B cell (primary cell): ENCODE results near the gene MRGPRG. TPM values are rescaled to one million over a fixed set of nuclear protein-coding genes. Genes with fewer than 3 reads are reported as not detected.

Experiments used
- ATAC-seq: fragments of 200-7000 bp; cut with Tn5 transposase; one replicate; pipeline ENCODE4 v1.10.0; 2021; ENCODE audit warnings: low read depth, mild to moderate bottlenecking, moderate number of reproducible peaks, moderate library complexity
- CTCF ChIA-PET: fragments of 350-600 bp; sonication (Branson Sonifier 250); formaldehyde crosslinking; loops from one replicate; lab custom pipeline; 2021; ENCODE audit warnings: antibody characterized with exemption, inconsistent platforms; lab: Charles Lee
- POLR2A ChIA-PET: fragments of 350-600 bp; sonication (Branson Sonifier 250); formaldehyde crosslinking; loops from one replicate; lab custom pipeline; 2021; ENCODE audit warnings: antibody characterized with exemption; lab: Charles Lee
- DNase-seq: peaks from one replicate; pipeline ENCODE4 v3.0.0; 2013
- H2AFZ ChIP-seq: 2 replicates; pipeline ENCODE4 v1.6.1; 2012; ENCODE audit warnings: mild to moderate bottlenecking, low read depth, low read length; ENCODE audit not compliant: insufficient read depth, poor library complexity, severe bottlenecking
- H3K27ac ChIP-seq, 2 donors: 1 replicate in 1 of 2; 2 replicates in 1 of 2; pipeline ENCODE4 v1.5.1; 2012 to 2013; ENCODE audit warnings: low read length in 2 of 2, mild to moderate bottlenecking in 2 of 2, moderate library complexity in 1 of 2
- H3K27me3 ChIP-seq, 4 experiments: fragments of 200-600 bp in 1 of 4; sonication (generic) in 1 of 4; replicated peaks in 1 of 4; 1 replicate in 2 of 4; 2 replicates in 2 of 4; pipeline versions ENCODE4 v1.6.1 to v1.7.0; 2013 to 2016; ENCODE audit warnings: low read length in 3 of 4, mild to moderate bottlenecking in 2 of 4, mixed read lengths in 1 of 4, moderate library complexity in 1 of 4; ENCODE audit not compliant: insufficient read depth in 4 of 4, control insufficient read depth in 3 of 4; ENCODE audit errors: control extremely low read depth in 1 of 4
- H3K36me3 ChIP-seq, 2 experiments: replicated peaks in 1 of 2; 1 replicate in 1 of 2; 2 replicates in 1 of 2; pipeline versions ENCODE4 v1.6.1 to v1.7.1; 2013; ENCODE audit warnings: low read length in 1 of 2; ENCODE audit not compliant: insufficient read depth in 2 of 2, control insufficient read depth in 1 of 2; ENCODE audit errors: control extremely low read depth in 1 of 2, extremely low read depth in 1 of 2
- H3K4me1 ChIP-seq, 2 donors: fragments of 200-600 bp in 1 of 2; sonication (generic) in 1 of 2; 1 replicate in 1 of 2; 2 replicates in 1 of 2; pipeline versions ENCODE4 v1.5.1 to v1.6.1; 2013 to 2017; ENCODE audit warnings: low read length in 2 of 2; ENCODE audit not compliant: control insufficient read depth in 2 of 2, insufficient read depth in 2 of 2
- H3K4me2 ChIP-seq: replicated peaks from 2 replicates; pipeline ENCODE3; 2012; ENCODE audit warnings: mild to moderate bottlenecking, low read depth, low read length; ENCODE audit not compliant: poor library complexity, severe bottlenecking
- H3K4me3 ChIP-seq, 5 experiments: fragments of 200-600 bp in 1 of 5; sonication (generic) in 1 of 5; 1 replicate in 3 of 5; 2 replicates in 2 of 5; pipeline versions ENCODE4 v1.5.1 to v1.7.0; 2011 to 2016; ENCODE audit warnings: low read length in 4 of 5, mild to moderate bottlenecking in 4 of 5, low read depth in 2 of 5, control low read depth in 1 of 5, moderate library complexity in 1 of 5; ENCODE audit not compliant: insufficient read depth in 1 of 5; ENCODE audit errors: control extremely low read depth in 1 of 5, extremely low read depth in 1 of 5
- H3K79me2 ChIP-seq: fragments of 200-600 bp; sonication (generic); one replicate; pipeline ENCODE4 v1.6.0; 2016; ENCODE audit warnings: low read length; ENCODE audit not compliant: control insufficient read depth, insufficient read depth
- H3K9ac ChIP-seq: fragments of 200-600 bp; sonication (generic); 2 replicates; pipeline ENCODE4 v1.6.1; 2017; ENCODE audit warnings: mild to moderate bottlenecking, low read length, moderate library complexity
- H3K9me3 ChIP-seq, 3 donors: one replicate each; pipeline versions ENCODE4 v1.6.1 to v1.7.1; 2013; ENCODE audit warnings: low read length in 2 of 3; ENCODE audit not compliant: control insufficient read depth in 2 of 3, insufficient read depth in 1 of 3; ENCODE audit errors: control extremely low read depth in 1 of 3
- H4K20me1 ChIP-seq: 2 replicates; pipeline ENCODE4 v1.6.0; 2012; ENCODE audit warnings: mild to moderate bottlenecking, low read length; ENCODE audit not compliant: insufficient read depth, control insufficient read depth, poor library complexity, severe bottlenecking
- H3K27ac Mint-ChIP-seq: one replicate; pipeline ENCODE4 v1.8.0; 2021; ENCODE audit warnings: mixed read lengths
- H3K27me3 Mint-ChIP-seq: one replicate; pipeline ENCODE4 v1.8.0; 2021; ENCODE audit warnings: mixed read lengths
- H3K4me1 Mint-ChIP-seq: one replicate; pipeline ENCODE4 v1.8.0; 2021; ENCODE audit warnings: mixed read lengths
- H3K4me3 Mint-ChIP-seq: one replicate; pipeline ENCODE4 v1.8.0; 2021; ENCODE audit warnings: mixed read lengths
- H3K9me3 Mint-ChIP-seq: one replicate; pipeline ENCODE4 v1.8.0; 2022; ENCODE audit warnings: mixed read lengths; ENCODE audit not compliant: insufficient read depth
- EZH2 ChIP-seq: IDR thresholded peaks from 2 replicates; pipeline ENCODE4 v1.6.1; 2012; ENCODE audit warnings: borderline replicate concordance, low read depth, mild to moderate bottlenecking, moderate library complexity, low read length; ENCODE audit not compliant: insufficient read depth, poor library complexity, severe bottlenecking
- WGBS: methylation state at CpG from one replicate; pipeline ENCODE4 v1.1.5; 2013; ENCODE audit warnings: missing lambda C conversion rate; ENCODE audit not compliant: insufficient coverage; 5-methylcytosine and 5-hydroxymethylcytosine counted together
- intact Hi-C: fragments of 100-400 bp; cut with micrococcal nuclease; formaldehyde crosslinking; loops from one replicate; pipeline ENCODE4 v1.10.0; 2022
- polyA plus RNA-seq: library from polyadenylated mRNA; depleted of rRNA; stranded (reverse); fragments of >200 nt; gene quantifications from 2 replicates; pipeline ENCODE4 v1.2.3, GENCODE V29; 2012
- total RNA-seq, 2 donors: library from RNA; stranded (reverse); fragments of 120-200 nt in 1 of 2; gene quantifications; 1 replicate in 1 of 2; 2 replicates in 1 of 2; pipeline versions ENCODE4 v1.2.3 to v1.2.4, GENCODE V29; 2013 to 2022
- TF ChIP-seq, protein P1 (sequence below): fragments of 200-600 bp; IDR thresholded peaks from one replicate; pipeline ENCODE4 v1.8.0; 2022; ENCODE audit warnings: antibody characterized with exemption, mild to moderate bottlenecking

The MRGPRG gene
- total and polyA plus RNA-seq, 2 donors (not counting 1 experiment from before 2014, with no cell fraction given), result not detected

DNA sequence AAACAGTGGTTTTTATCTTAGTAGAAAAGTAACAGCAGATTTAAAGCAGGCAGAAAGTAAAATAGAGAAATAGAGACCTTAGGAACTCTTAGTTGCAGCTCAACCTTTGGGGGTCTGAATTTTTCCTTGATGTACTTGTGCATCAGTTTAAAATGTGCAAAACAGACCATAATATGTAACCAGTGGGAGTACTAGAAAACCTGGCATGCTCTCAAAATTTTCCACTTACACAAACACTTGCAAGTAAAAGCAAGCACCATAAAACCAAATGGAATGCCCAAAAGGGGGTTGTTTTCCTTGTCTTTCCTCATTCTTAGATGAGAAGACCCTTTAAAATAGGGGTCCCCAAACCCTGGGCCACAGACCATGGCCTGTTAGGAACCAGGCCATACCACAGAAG lies 26.5 kb upstream of the MRGPRG start:
- DNase-seq, result no peak
- Histone ChIP-seq H3K27me3 (no peaks in the 10 kb centered on the region), H2AFZ (no peak overlapping the region), H3K79me2 (no peaks in the 10 kb centered on the region), H3K4me1 (no peaks in the 10 kb centered on the region), H3K9ac (no peak overlapping the region), H3K27ac (no peak overlapping the region), H3K36me3 (no peaks in the 10 kb centered on the region), H3K9me3 (no peaks in the 10 kb centered on the region), H3K4me2 (no peak overlapping the region), H3K4me3 (no peak overlapping the region), H4K20me1 (no peaks in the 10 kb centered on the region)
- intact Hi-C loops, result no loop called here
- H3K9me3 Mint-ChIP-seq, result no peaks in the 10 kb centered on the region
- no peak overlapping the region for H3K4me3 Mint-ChIP-seq
- H3K27me3 Mint-ChIP-seq, result peaks cover 18% of the 10 kb centered on the region
- no peak overlapping the region for H3K27ac Mint-ChIP-seq
- ATAC-seq, result no peak
- ChIA-PET CTCF (no interaction called here), POLR2A (no interaction called here)
- TF ChIP-seq EZH2, result no peak
- TF ChIP-seq, protein P1, sequence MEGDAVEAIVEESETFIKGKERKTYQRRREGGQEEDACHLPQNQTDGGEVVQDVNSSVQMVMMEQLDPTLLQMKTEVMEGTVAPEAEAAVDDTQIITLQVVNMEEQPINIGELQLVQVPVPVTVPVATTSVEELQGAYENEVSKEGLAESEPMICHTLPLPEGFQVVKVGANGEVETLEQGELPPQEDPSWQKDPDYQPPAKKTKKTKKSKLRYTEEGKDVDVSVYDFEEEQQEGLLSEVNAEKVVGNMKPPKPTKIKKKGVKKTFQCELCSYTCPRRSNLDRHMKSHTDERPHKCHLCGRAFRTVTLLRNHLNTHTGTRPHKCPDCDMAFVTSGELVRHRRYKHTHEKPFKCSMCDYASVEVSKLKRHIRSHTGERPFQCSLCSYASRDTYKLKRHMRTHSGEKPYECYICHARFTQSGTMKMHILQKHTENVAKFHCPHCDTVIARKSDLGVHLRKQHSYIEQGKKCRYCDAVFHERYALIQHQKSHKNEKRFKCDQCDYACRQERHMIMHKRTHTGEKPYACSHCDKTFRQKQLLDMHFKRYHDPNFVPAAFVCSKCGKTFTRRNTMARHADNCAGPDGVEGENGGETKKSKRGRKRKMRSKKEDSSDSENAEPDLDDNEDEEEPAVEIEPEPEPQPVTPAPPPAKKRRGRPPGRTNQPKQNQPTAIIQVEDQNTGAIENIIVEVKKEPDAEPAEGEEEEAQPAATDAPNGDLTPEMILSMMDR, result no peak
- H3K4me1 Mint-ChIP-seq, result no peaks in the 10 kb centered on the region

DNA sequence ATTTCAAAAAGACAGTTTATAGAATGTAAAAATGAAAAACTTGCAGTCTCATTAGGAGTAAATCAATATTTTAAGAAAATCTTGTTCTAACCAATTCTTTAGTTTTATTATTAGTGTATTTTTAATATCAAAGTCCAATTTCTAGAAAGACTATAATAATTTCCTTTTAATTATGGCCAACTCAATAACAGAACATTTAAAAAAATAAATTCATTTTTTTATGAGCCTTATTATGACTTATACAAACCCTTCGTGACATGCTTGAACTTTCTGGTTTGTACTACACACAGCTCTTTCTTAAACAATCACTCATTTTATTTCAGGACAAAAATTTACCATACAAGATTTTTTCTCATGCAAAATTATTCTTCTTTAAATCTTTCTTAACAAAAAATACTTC lies 25.3 kb upstream of the MRGPRG start:
- ATAC-seq (no peak), DNase-seq (no peak)
- ChIA-PET POLR2A (no interaction called here), CTCF (no interaction called here)
- 100% methylated on average over 1 of the region's 1 CpG for WGBS
- no peaks in the 10 kb centered on the region for H3K9me3 ChIP-seq
- H3K4me2 ChIP-seq, result no peak overlapping the region
- H3K4me1 ChIP-seq, result no peaks in the 10 kb centered on the region
- Mint-ChIP-seq H3K4me3 (no peak overlapping the region), H3K9me3 (no peaks in the 10 kb centered on the region), H3K27me3 (peaks cover 18% of the 10 kb centered on the region), H3K4me1 (no peaks in the 10 kb centered on the region), H3K27ac (no peak overlapping the region)
- no peaks in the 10 kb centered on the region for H3K27me3 ChIP-seq
- no peaks in the 10 kb centered on the region for H3K79me2 ChIP-seq
- H4K20me1 ChIP-seq, result no peaks in the 10 kb centered on the region
- H2AFZ ChIP-seq, result no peak overlapping the region
- no peaks in the 10 kb centered on the region for H3K36me3 ChIP-seq
- TF ChIP-seq EZH2, result no peak
- TF ChIP-seq, protein P1, result no peak
- no peak overlapping the region for H3K9ac ChIP-seq
- H3K4me3 ChIP-seq, result no peak overlapping the region
- intact Hi-C loops, result no loop called here
- H3K27ac ChIP-seq, result no peak overlapping the region
